GM21447 (cell line): ENCODE measurements around the gene EBF3.

Source experiments
- ATAC-seq: cut with Tn5 transposase; IDR thresholded peaks from one replicate; pipeline ENCODE4 v1.9.1; 2021; ENCODE audit not compliant: unreplicated experiment

The EBF3 gene

GRCh38 chr10:129959544-129960480, 4.3 kb downstream of the EBF3 start:
- no peak for ATAC-seq

- ATAC-seq: no peak
These were observed 5.2 kb downstream of the EBF3 start for GRCh38 chr10:129958629-129959543.

DNA sequence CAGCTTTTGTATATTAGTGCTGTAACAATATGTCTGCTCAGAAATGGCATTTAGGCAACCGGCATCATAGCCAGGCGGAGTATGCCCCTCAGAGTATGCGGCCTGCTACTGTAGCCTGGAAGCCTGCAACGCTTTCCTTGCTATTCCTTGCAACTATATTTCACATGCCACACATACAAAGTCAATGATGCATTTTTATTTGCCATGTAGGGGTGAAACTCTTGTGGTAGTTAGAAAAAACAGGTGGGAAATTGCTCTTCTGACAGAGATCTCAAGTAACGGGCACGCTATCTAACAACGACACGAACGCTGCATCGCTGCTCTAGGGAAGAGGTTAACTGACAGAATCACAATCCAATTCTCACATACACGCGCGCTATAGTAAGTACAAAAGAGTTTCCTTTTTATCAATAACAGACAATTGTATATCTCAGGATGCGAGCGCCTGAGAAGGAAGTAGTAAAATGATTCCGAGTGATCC, 5.9 kb downstream of the EBF3 start:
- ATAC-seq: no peak

DNA sequence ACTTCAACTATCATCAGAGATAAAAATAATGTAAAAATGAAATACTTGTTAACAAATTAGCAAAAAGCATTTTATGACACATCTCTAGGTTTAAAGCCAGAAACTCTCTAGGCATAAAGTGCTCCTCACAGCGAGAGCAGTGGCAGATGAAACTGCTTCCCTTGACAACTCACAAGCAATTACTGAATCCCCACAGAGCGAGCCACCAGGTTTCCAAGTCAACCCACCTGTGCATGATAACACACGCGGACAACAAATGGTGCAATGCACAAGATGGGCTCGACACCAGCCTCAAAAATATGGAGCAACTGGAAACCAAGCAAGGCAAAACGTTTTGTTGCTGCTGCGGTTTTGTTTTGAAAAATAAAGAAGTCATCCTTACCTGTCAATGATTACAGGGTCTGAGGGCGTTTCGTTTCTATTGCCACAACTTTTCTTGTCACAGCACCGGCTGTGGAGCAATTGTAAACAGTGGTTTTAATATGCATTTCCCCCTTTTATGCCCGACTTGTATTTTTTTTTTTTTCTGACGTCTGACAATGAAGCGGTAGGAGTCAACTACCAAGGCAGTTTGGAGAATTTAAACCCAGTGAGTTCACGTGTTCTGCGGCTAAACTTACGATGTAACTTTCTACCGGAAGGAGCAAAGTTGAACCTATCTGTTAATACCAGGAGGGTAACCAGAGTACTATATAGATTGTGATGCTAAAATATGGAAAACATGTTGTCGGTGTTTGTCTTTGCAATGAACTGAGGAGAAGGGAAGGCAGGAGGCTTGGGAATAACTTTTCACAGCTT, 7.0 kb downstream of the EBF3 start:
- ATAC-seq: no peak

- no peak for ATAC-seq
These were observed 7.8 kb downstream of the EBF3 start for GRCh38 chr10:129956286-129956670.

- ATAC-seq: no peak
These were observed 8.3 kb downstream of the EBF3 start for GRCh38 chr10:129955601-129956285.

GRCh38 chr10:129954492-129955315, 9.4 kb downstream of the EBF3 start:
- no peak for ATAC-seq

- ATAC-seq: no peak
These were observed 10.7 kb downstream of the EBF3 start for GRCh38 chr10:129953119-129954051.

DNA sequence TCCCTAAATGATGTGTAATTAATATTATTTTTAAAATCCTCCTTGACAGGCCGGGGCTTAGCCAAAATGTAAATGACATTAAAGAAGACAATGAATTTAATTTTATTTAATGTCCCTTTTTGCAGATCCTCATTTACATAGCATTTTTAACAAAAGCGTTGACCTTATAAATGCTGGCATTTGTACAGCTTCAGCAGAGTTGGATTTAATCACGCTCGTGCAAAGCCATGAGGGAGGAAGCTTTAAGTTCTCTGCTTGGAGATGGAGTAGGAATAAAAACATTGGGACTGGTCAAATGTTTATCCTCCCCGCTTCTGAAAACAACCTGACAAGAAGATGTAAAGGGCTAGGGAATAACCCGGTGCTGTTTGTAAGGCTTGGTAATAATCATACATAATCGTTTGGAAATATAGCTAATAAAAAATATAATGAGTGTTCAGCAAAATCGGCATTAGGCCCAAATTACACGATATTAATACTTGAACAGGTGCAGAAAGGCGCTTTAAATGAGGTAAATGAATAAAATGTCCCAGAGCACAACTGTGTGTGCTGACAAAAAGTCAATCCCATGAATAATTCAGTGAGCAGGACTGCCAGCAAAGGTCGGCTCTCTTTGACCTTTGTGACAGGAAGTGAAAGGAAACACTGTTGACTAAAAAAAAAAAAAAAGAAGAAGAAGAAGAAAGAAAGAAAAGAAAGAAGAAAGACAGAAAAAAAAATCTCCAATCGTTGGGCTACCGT, 11.5 kb downstream of the EBF3 start:
- ATAC-seq: no peak

DNA sequence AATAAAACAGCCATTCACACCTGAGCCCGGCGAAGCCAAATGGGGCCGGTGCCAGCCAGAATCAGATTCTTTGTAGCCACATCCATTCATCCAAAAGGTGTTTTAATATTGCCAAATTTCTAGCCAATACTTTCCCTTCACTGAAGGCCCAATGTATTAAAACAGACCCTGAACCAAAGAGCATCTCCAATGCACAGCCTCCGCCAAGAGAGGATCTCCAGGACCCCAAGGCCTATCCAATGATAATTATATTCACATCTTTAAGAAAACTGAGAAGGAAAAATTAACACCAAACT, 12.2 kb downstream of the EBF3 start:
- no peak for ATAC-seq

DNA sequence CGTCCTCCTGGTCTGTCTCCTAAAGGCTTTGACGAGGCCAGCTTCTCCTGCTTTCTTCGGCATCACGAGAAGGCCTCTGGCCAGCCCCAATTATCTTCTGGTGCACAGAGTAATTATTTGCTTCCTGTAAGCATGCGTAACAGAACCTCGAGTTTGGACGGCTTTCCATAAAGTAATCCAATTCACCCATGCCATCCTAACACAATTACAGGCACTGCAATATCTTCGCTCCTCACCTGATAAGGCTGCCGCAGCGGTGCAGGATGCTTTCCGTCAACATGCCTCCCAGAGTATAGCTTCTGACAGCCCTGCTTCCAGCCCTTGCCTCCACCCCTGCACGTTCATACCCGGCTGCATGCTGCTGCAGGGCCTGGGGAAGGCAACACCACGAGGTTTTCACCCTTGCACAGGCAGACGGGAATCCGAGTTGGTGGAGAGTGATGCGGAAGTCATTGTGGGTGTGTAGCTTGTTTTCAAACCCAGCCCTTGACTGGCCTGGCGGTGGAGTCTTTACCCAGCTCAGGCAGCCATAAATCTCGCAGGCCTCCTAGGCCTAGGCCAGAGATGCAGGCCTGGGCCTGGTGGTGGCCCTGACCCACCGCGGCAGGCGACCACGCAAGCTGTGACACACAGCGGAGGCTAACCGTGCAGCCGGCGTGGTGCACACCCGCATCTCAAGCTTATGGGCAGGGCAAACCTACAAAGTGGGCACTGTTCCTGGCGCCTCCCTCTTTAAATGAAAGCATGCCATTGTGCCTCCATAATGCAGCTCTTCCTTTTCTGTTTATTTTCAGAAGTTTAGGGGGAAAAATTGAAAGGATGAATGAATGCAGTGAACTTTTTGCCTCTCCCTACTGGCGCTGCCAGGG, 12.7 kb downstream of the EBF3 start:
- ATAC-seq: no peak

DNA sequence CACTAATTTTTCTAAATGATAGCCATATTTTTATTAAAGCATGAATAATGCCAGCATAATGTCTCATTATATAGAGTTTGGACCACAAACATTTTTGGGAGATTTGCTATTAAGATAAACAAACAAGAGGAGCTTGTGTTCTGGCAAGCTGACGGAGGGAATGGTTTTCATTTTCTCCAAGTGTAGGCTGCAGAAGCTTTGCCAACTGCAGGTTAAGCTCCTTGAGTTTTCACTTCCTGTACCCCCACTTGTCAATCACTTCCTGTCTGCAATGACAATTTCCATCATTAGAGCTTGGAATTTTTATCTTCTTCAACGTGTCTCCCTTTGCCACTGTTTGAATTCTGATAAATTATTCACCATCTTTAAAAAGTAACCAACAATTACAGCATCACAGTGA, 13.4 kb downstream of the EBF3 start:
- no peak for ATAC-seq

GRCh38 chr10:129949891-129950291, 14.2 kb downstream of the EBF3 start:
- ATAC-seq: no peak

- ATAC-seq: no peak
These were observed 14.7 kb downstream of the EBF3 start for GRCh38 chr10:129949411-129949810.

- ATAC-seq: no peak
These were observed 17.2 kb downstream of the EBF3 start for GRCh38 chr10:129946859-129947258.

DNA sequence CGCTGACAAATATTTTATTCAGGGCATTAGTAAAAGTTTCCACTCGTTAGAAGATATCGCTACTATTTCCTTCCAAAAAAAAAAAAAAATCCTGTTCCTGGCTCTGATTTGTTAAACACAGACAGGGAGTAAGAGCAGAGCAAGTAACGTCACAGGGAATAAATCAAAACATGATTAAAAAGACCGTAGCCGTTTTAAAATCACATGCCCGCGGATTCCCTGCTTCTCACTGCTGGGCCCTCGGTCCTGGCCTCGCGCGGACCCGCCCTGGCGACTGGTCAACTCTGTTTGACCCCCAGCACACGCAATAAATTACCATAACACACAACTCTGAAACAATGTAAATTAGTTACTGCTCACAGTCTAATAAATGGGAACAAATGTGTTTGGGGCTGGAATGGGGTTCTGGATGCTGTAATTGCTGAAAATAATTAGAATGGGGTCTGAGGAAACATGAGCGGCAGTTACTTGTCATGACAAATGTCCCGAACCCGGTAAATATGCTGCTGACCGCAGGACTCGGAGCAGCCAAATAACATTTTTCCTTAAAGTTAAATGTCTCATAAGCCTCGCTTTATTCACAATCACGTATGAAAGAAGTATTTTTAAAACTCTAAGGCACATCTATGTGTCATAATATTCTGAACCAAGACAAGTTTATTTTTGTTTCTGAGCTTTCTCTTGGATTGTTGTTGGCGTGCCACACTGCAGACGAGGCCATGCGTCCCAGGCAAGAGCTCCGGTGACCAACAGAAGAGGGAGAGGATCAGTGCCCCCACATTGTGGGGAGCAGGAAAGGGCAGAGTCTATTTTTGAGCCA, 17.9 kb downstream of the EBF3 start:
- ATAC-seq: no peak
